ENCODE measurements around the gene HSPA12B. TPM values are rescaled to one million over a fixed set of nuclear protein-coding genes. Genes with fewer than 3 reads are reported as not detected.

The HSPA12B gene
- total and polyA plus RNA-seq, 2 donors (not counting 3 experiments of a cell fraction or from before 2014, with no cell fraction given): 3.7 to 6.6 TPM

- Histone ChIP-seq H3K4me3 (replicated peaks in 1 of 3; ENCODE audit: insufficient read depth in 1 of 3, low read depth in 1 of 3, low read length in 3 of 3) (no peak overlapping the region), H3K36me3 (ENCODE audit: control insufficient read depth in 2 of 2, extremely low read depth in 1 of 2, insufficient read depth in 2 of 2, low read length in 2 of 2) (no peaks in the 10 kb centered on the region), H3K9me3 (replicated peaks; ENCODE audit: control insufficient read depth, insufficient read depth, low read length) (no peaks in the 10 kb centered on the region), H3K79me2 (ENCODE audit: control insufficient read depth, insufficient read depth, low read length) (no peaks in the 10 kb centered on the region), H3K4me1 (ENCODE audit: control insufficient read depth, extremely low read depth, insufficient read depth, low read length) (peaks cover 12% of the 10 kb centered on the region), H3K27ac (ENCODE audit: insufficient read depth, low read depth, low read length) (no peak overlapping the region), H3K9me1 (replicated peaks; ENCODE audit: control insufficient read depth, extremely low read depth, insufficient read depth, low read length) (no peaks in the 10 kb centered on the region), H2AFZ (ENCODE audit: low read depth, low read length) (no peak overlapping the region), H3K9ac (replicated peaks; ENCODE audit: extremely low read depth, insufficient read depth, low read length) (no peak overlapping the region), H3K27me3 (ENCODE audit: control insufficient read depth in 2 of 2, insufficient read depth in 2 of 2, low read length in 2 of 2) (no peaks in the 10 kb centered on the region), H3K4me2 (ENCODE audit: insufficient read depth, low read length) (no peak overlapping the region), H4K20me1 (replicated peaks; ENCODE audit: control insufficient read depth, extremely low read depth, insufficient read depth, low read length) (no peaks in the 10 kb centered on the region)
- dilution Hi-C loops (cut with MboI; ENCODE audit: extremely low pct_ligation_motif_present, low sequenced_read_pairs) (no loop called here), intact Hi-C loops (cut with micrococcal nuclease) (no loop called here)
- no peak for DNase-seq (ENCODE audit: low read depth, low spot score)
- TF ChIP-seq FOS (IDR thresholded peaks at IDR 0.05; ENCODE audit: borderline replicate concordance, insufficient read depth, low read length) (no peak), MAX (IDR thresholded peaks at IDR 0.05; ENCODE audit: insufficient read depth, insufficient read length) (no peak), EZH2 (IDR thresholded peaks at IDR 0.05; ENCODE audit: borderline replicate concordance, low read depth, low read length, severe bottlenecking) (no peak), POLR2A (IDR thresholded peaks at IDR 0.05; ENCODE audit: low read depth, low read length) (no peak), JUN (IDR thresholded peaks at IDR 0.05; ENCODE audit: borderline replicate concordance, insufficient read depth, insufficient read length, low read depth) (no peak), MYC (IDR thresholded peaks at IDR 0.05; ENCODE audit: low read depth, low read length) (no peak), POLR2AphosphoS5 (IDR thresholded peaks at IDR 0.05; ENCODE audit: insufficient read depth, low read depth, low read length) (no peak), GATA2 (IDR thresholded peaks at IDR 0.05; ENCODE audit: insufficient read depth, insufficient read length, low read depth, low read length) (no peak), CTCF (IDR thresholded peaks at IDR 0.05; ENCODE audit: extremely low read depth in 1 of 2, insufficient read depth in 1 of 2, low read depth in 1 of 2, low read length in 2 of 2) (no peak)
- ChIA-PET CTCF (interaction anchor here (1.2 to 3.3 kb wide), 4 partner anchors 15 to 43 kb away, joined by 3 to 18 read pairs (median 8); partner anchors contain the start of gene SPEF1), POLR2A (no interaction called here)
- BruUV-seq (replicated peaks): no TSS peak
- no peak for FAIRE-seq
Observed at GRCh38 chr20:3738111-3739053, 5.9 kb downstream of the HSPA12B start.
